SK-N-SH (cell line): Measurements from ENCODE around the gene YAP1. TPM values are rescaled to one million over a fixed set of nuclear protein-coding genes. Genes with fewer than 3 reads are reported as not detected.

Experiments used
- CTCF ChIA-PET: fragments of 300-600, 350-600 bp; formaldehyde crosslinking; extraction: SDS; loops from one replicate; lab custom pipeline; 2021; lab: Yijun Ruan, JAX
- POLR2A ChIA-PET: fragments of 350-600 bp; sonication (Branson Sonifier 250); formaldehyde crosslinking; extraction: SDS; loops from one replicate; lab custom pipeline; 2020; ENCODE audit warnings: antibody characterized with exemption, inconsistent platforms; lab: Yijun Ruan, JAX
- DNase-seq: peaks from one replicate; pipeline ENCODE4 v3.0.0; 2012
- H2AFZ ChIP-seq: fragments of 200-600 bp; sonication (generic); 2 replicates; pipeline ENCODE4 v1.8.1; 2016; ENCODE audit warnings: antibody characterized with exemption, mild to moderate bottlenecking, low read depth
- H3F3A ChIP-seq: fragments of 200-600 bp; sonication (generic); replicated peaks from 2 replicates; pipeline ENCODE3; 2016; ENCODE audit warnings: antibody characterized with exemption, mild to moderate bottlenecking; ENCODE audit not compliant: insufficient read depth
- H3K27ac ChIP-seq, 2 experiments: fragments of 200-500 bp in 1 of 2; fragments of 200-600 bp in 1 of 2; sonication (Bioruptor generic) in 1 of 2; sonication (generic), shearing (Covaris generic) in 1 of 2; 2 replicates each; pipeline versions ENCODE4 v1.5.1 to v1.6.1; 2014 to 2016; ENCODE audit warnings: low read depth in 2 of 2, inconsistent platforms in 1 of 2, low read length in 1 of 2, mild to moderate bottlenecking in 1 of 2, mixed read lengths in 1 of 2
- H3K27me3 ChIP-seq: fragments of 200-600 bp; sonication (generic), shearing (Covaris generic); 2 replicates; pipeline ENCODE4 v1.6.1; 2016; ENCODE audit warnings: mixed run types; ENCODE audit not compliant: insufficient read depth
- H3K36me3 ChIP-seq, 2 experiments: fragments of 200-500 bp in 1 of 2; fragments of 200-600 bp in 1 of 2; sonication (Bioruptor generic) in 1 of 2; sonication (generic) in 1 of 2; replicated peaks in 1 of 2; 2 replicates each; pipeline versions ENCODE3 to v1.5.1; 2014 to 2016; ENCODE audit warnings: low read length in 1 of 2, mild to moderate bottlenecking in 1 of 2; ENCODE audit not compliant: insufficient read depth in 2 of 2, control insufficient read depth in 1 of 2
- H3K4me1 ChIP-seq, 2 experiments: fragments of 200-500 bp in 1 of 2; fragments of 200-600 bp in 1 of 2; sonication (Bioruptor generic) in 1 of 2; sonication (generic), shearing (Covaris generic) in 1 of 2; 2 replicates each; pipeline versions ENCODE4 v1.5.1 to v1.6.1; 2014 to 2016; ENCODE audit warnings: low read depth in 1 of 2, low read length in 1 of 2, mixed run types in 1 of 2; ENCODE audit not compliant: insufficient read depth in 2 of 2, control insufficient read depth in 1 of 2
- H3K4me2 ChIP-seq: fragments of 200-600 bp; sonication (generic), shearing (Covaris generic); 2 replicates; pipeline ENCODE4 v1.6.1; 2017; ENCODE audit warnings: mixed run types
- H3K4me3 ChIP-seq, 2 experiments: fragments of 200-500 bp in 1 of 2; fragments of 200-600 bp in 1 of 2; sonication (Bioruptor generic) in 1 of 2; sonication (generic), shearing (Covaris generic) in 1 of 2; 2 replicates each; pipeline versions ENCODE4 v1.5.1 to v1.8.1; 2014 to 2016; ENCODE audit warnings: low read depth in 2 of 2, inconsistent platforms in 1 of 2, low read length in 1 of 2, mild to moderate bottlenecking in 1 of 2, mixed read lengths in 1 of 2, moderate library complexity in 1 of 2
- H3K79me2 ChIP-seq: fragments of 200-600 bp; sonication (generic); 2 replicates; pipeline ENCODE4 v1.8.1; 2017; ENCODE audit warnings: mild to moderate bottlenecking; ENCODE audit not compliant: insufficient read depth
- H3K9ac ChIP-seq: fragments of 200-600 bp; sonication (generic); 2 replicates; pipeline ENCODE4 v1.6.1; 2017; ENCODE audit warnings: mixed run types
- H3K9me2 ChIP-seq: fragments of 200-600 bp; sonication (generic); 2 replicates; pipeline ENCODE4 v1.6.1; 2017; ENCODE audit warnings: mixed run types
- H3K9me3 ChIP-seq: fragments of 200-600 bp; sonication (generic); 2 replicates; pipeline ENCODE4 v1.6.1; 2017; ENCODE audit warnings: mixed run types, mild to moderate bottlenecking, moderate library complexity
- H4K20me1 ChIP-seq: fragments of 200-600 bp; sonication (generic); 2 replicates; pipeline ENCODE4 v1.6.1; 2017; ENCODE audit warnings: mild to moderate bottlenecking, mixed run types; ENCODE audit not compliant: insufficient read depth
- CHD2 ChIP-seq: fragments of 150-350 bp; IDR thresholded peaks from 2 replicates; pipeline ENCODE4 v1.6.1; 2018; ENCODE audit warnings: low read length; ENCODE audit not compliant: partially characterized antibody
- EZH2phosphoT487 ChIP-seq: fragments of 200-600 bp; sonication (generic); IDR thresholded peaks from 2 replicates; pipeline ENCODE4 v1.6.1; 2017; ENCODE audit warnings: low read depth, mixed run types, mild to moderate bottlenecking, antibody characterized with exemption, moderate library complexity, borderline replicate concordance
- GABPA ChIP-seq: IDR thresholded peaks from 2 replicates; pipeline ENCODE4 v1.4.0; 2012; ENCODE audit warnings: low read depth, mild to moderate bottlenecking
- GATA2 ChIP-seq: sonication (generic); formaldehyde crosslinking; IDR thresholded peaks from 2 replicates; pipeline ENCODE4 v1.5.0; 2020; ENCODE audit warnings: mild to moderate bottlenecking, missing genetic modification reagents
- IRF3 ChIP-seq: fragments of 150-350 bp; IDR thresholded peaks from 2 replicates; pipeline ENCODE4 v1.6.1; 2016; ENCODE audit warnings: mild to moderate bottlenecking, low read depth, low read length
- MXI1 ChIP-seq: IDR thresholded peaks from 2 replicates; pipeline ENCODE4 v1.6.1; 2012; ENCODE audit warnings: mild to moderate bottlenecking, low read depth, low read length, improper control_type of control experiment
- NFIC ChIP-seq: IDR thresholded peaks from 2 replicates; pipeline ENCODE4 v1.4.0; 2012; ENCODE audit warnings: borderline replicate concordance
- NRF1 ChIP-seq: IDR thresholded peaks from 2 replicates; pipeline ENCODE4 v1.6.1; 2012; ENCODE audit warnings: low read depth, mild to moderate bottlenecking, low read length
- POLR2AphosphoS5 ChIP-seq: IDR thresholded peaks from 2 replicates; pipeline ENCODE4 v1.6.1; 2012; ENCODE audit warnings: low read depth, low read length
- RCOR1 ChIP-seq: fragments of 150-350 bp; IDR thresholded peaks from 2 replicates; pipeline ENCODE4 v1.6.1; 2017; ENCODE audit warnings: antibody characterized with exemption, low read length
- RXRA ChIP-seq: IDR thresholded peaks from 2 replicates; pipeline ENCODE4 v1.4.0; 2012; ENCODE audit warnings: low read depth, mild to moderate bottlenecking, borderline replicate concordance
- TAF1 ChIP-seq: IDR thresholded peaks from 2 replicates; pipeline ENCODE4 v1.6.1; 2012; ENCODE audit warnings: low read depth, mild to moderate bottlenecking, low read length, moderate library complexity, borderline replicate concordance
- TCF12 ChIP-seq: IDR thresholded peaks from 2 replicates; pipeline ENCODE4 v1.4.0; 2012
- TEAD4 ChIP-seq: IDR thresholded peaks from 2 replicates; pipeline ENCODE4 v1.4.0; 2012; ENCODE audit warnings: mild to moderate bottlenecking, borderline replicate concordance; ENCODE audit not compliant: insufficient read depth
- USF1 ChIP-seq: IDR thresholded peaks from 2 replicates; pipeline ENCODE4 v1.4.0; 2012; ENCODE audit warnings: low read depth, borderline replicate concordance
- YY1 ChIP-seq: IDR thresholded peaks from 2 replicates; pipeline ENCODE4 v1.4.0; 2012; ENCODE audit warnings: low read depth, mild to moderate bottlenecking
- WGBS: methylation state at CpG from one replicate; pipeline ENCODE4 v1.1.6; 2017; ENCODE audit warnings: low lambda C conversion rate; 5-methylcytosine and 5-hydroxymethylcytosine counted together
- polyA plus RNA-seq, 3 experiments: library from polyadenylated mRNA; depleted of rRNA; stranded (reverse); fragments of >200 nt; gene quantifications; 2 replicates each; pipeline ENCODE4 v1.2.3, GENCODE V29; 2012
- TF ChIP-seq, protein P1 (sequence below): fragments of 200-600 bp; sonication (generic); IDR thresholded peaks from 2 replicates; pipeline ENCODE4 v1.6.1; 2017; ENCODE audit warnings: antibody characterized with exemption, mild to moderate bottlenecking, moderate library complexity

YAP1 gene
- polyA plus RNA-seq, 1 of the 3 experiments (the other 2 are of a cell fraction): 53.2 TPM

DNA sequence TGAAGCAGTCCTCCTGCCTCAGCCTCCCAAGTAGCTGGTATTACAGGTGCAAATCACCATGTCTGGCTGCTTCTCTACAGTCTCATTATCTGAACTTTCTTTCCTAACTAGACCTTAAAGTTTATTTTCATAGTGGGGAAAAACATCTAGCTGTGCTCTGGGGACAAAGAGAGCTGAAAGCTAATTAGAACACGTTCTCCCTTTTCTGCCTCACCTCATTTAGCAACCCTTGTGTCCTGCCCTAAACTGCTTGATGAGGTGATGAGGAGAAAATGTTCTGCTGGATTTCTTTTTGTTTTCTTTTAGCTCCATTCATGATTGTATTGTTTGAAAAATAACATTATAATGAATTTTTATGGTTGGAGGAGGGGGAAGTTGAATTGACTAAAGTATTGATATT, 84.7 kb downstream of the YAP1 start:
- no peaks in the 10 kb centered on the region for H3K9me2 ChIP-seq
- H3K9me3 ChIP-seq: no peaks in the 10 kb centered on the region
- H3K27me3 ChIP-seq: no peaks in the 10 kb centered on the region
- no peak overlapping the region for H3K27ac ChIP-seq
- peaks cover 75% of the 10 kb centered on the region for H3K79me2 ChIP-seq
- no peak overlapping the region for H2AFZ ChIP-seq
- ChIA-PET CTCF (no interaction called here), POLR2A (no interaction called here)
- H3K36me3 ChIP-seq: peaks cover 0 to 55% of the 10 kb centered on the region in 2 experiments
- DNase-seq: no peak
- peaks cover 0 to 22% of the 10 kb centered on the region in 2 experiments; a peak in 2 of 4 replicates for H3K4me1 ChIP-seq
- peaks cover 7% of the 10 kb centered on the region for H3F3A ChIP-seq
- no peak overlapping the region for H3K4me2 ChIP-seq
- no peak overlapping the region for H3K4me3 ChIP-seq
- 73% methylated on average over 1 of the region's 1 CpG for WGBS
- H3K9ac ChIP-seq: no peak overlapping the region
- no peaks in the 10 kb centered on the region for H4K20me1 ChIP-seq
- TF ChIP-seq GABPA: no peak
- TF ChIP-seq USF1: no peak
- no peak for TF ChIP-seq TEAD4
- no peak for TF ChIP-seq NFIC
- TF ChIP-seq TAF1: no peak
- no peak for TF ChIP-seq IRF3
- no peak for TF ChIP-seq NRF1
- no peak for TF ChIP-seq GATA2
- TF ChIP-seq YY1: no peak
- no peak for TF ChIP-seq TCF12
- no peak for TF ChIP-seq POLR2AphosphoS5
- no peak for TF ChIP-seq MXI1
- TF ChIP-seq, protein P1, sequence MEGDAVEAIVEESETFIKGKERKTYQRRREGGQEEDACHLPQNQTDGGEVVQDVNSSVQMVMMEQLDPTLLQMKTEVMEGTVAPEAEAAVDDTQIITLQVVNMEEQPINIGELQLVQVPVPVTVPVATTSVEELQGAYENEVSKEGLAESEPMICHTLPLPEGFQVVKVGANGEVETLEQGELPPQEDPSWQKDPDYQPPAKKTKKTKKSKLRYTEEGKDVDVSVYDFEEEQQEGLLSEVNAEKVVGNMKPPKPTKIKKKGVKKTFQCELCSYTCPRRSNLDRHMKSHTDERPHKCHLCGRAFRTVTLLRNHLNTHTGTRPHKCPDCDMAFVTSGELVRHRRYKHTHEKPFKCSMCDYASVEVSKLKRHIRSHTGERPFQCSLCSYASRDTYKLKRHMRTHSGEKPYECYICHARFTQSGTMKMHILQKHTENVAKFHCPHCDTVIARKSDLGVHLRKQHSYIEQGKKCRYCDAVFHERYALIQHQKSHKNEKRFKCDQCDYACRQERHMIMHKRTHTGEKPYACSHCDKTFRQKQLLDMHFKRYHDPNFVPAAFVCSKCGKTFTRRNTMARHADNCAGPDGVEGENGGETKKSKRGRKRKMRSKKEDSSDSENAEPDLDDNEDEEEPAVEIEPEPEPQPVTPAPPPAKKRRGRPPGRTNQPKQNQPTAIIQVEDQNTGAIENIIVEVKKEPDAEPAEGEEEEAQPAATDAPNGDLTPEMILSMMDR: no peak
- TF ChIP-seq EZH2phosphoT487: no peak

DNA sequence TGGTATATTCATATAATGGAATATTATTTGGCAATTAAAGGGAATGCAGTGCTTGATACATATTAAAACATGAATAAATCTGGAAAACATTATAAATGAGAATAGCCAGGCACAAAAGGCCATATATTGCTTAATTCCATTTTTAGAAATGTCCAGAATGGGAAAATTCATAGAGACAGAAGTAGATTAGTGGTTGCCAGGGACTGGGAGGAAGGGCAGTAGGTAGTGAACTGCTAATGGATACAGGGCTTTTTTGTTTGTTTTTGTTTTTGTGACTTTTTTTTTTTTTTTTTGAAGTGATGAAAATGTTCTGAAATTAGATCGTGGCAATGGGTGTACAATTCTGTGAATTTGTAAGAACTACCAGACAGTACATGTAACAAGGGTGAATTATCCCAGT, 86.1 kb downstream of the YAP1 start:
- CTCF ChIA-PET: no interaction called here
- Histone ChIP-seq H3K4me3 (no peak overlapping the region), H3K9me2 (no peaks in the 10 kb centered on the region), H3K4me2 (no peak overlapping the region), H3K9ac (no peak overlapping the region), H3K27me3 (no peaks in the 10 kb centered on the region), H2AFZ (no peak overlapping the region), H3K9me3 (no peaks in the 10 kb centered on the region), H3K4me1 (peaks cover 0 to 21% of the 10 kb centered on the region in 2 experiments; a peak in 1 of 4 replicates), H3F3A (peaks cover 7% of the 10 kb centered on the region), H3K27ac (peak overlapping the region in 1 of 2 experiments; percentile 38; a peak in 1 of 4 replicates), H4K20me1 (no peaks in the 10 kb centered on the region), H3K36me3 (peaks cover 0 to 61% of the 10 kb centered on the region in 2 experiments), H3K79me2 (peaks cover 74% of the 10 kb centered on the region)
- DNase-seq: no peak
- 65% methylated on average over 1 of the region's 1 CpG for WGBS
- TF ChIP-seq NRF1: no peak
- TF ChIP-seq GATA2: no peak
- TF ChIP-seq EZH2phosphoT487: no peak
- no peak for TF ChIP-seq CHD2
- no peak for TF ChIP-seq TCF12
- no peak for TF ChIP-seq TEAD4
- TF ChIP-seq RXRA: no peak
- TF ChIP-seq GABPA: no peak
- TF ChIP-seq RCOR1: no peak
- POLR2A ChIA-PET: no interaction called here
